Dedifferentiated amniotic fluid mesenchymal stem cell (primary cell): Measurements from ENCODE around the gene FBLN1.
"Not testable (repeated sequence)": the region's sequence is repeated elsewhere in the genome, so short reads cannot be mapped to it uniquely, and the experiment has no call there.

ENCODE experiments used
- DNase-seq: peaks from one replicate; pipeline ENCODE4 v3.0.0-alpha.2; 2016; ENCODE audit errors: extremely low spot score

The FBLN1 gene

GRCh38 chr22:45548991-45549761 lies 46.5 kb downstream of the FBLN1 start:
- DNase-seq: no peak

GRCh38 chr22:45549762-45550378 lies 47.2 kb downstream of the FBLN1 start:
- DNase-seq: no peak

DNA sequence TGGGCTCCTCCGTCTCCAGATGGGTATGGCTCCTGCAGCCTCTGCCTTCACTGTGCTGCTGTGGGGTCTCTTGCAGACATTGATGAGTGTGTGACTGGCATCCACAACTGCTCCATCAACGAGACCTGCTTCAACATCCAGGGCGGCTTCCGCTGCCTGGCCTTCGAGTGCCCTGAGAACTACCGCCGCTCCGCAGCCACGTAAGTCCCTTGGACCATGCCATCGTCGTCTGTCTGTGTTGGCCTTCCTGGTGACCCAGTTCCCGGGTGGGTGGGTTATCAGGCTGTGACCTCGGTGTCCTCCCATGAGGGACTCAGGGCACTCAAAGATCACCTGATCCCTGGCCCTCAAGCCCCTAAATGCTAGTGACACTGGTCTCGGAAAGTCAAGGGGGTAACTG lies 47.7 kb downstream of the FBLN1 start:
- no peak for DNase-seq

DNA sequence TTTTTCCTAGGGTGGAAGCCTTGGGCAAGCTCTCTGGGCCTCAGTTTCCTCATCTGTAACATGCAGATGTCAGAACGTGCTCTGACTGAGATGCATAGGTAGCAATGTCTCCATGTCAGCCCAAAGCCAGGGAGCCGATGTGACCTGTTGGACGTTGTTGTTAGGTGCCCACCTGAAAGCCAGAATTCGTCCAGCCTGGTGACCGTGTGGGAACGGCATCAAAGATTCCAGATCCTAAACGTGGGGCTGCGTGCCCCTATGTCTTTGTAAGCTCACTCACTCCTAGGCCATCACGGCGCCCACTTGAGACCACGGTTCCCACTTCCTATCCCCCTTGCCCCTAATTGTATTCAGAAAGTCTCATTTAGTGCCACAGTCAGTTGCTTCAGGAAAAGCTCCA lies 48.2 kb downstream of the FBLN1 start:
- DNase-seq: no peak

- no peak for DNase-seq
Observed at GRCh38 chr22:45551310-45552016, 48.8 kb downstream of the FBLN1 start.

GRCh38 chr22:45552017-45552411 lies 49.3 kb downstream of the FBLN1 start:
- DNase-seq: no peak

GRCh38 chr22:45552580-45553350 lies 50.1 kb downstream of the FBLN1 start:
- peak; percentile 78 for DNase-seq

- peak; percentile 84 for DNase-seq
Observed at GRCh38 chr22:45553351-45554039, 50.8 kb downstream of the FBLN1 start.

DNA sequence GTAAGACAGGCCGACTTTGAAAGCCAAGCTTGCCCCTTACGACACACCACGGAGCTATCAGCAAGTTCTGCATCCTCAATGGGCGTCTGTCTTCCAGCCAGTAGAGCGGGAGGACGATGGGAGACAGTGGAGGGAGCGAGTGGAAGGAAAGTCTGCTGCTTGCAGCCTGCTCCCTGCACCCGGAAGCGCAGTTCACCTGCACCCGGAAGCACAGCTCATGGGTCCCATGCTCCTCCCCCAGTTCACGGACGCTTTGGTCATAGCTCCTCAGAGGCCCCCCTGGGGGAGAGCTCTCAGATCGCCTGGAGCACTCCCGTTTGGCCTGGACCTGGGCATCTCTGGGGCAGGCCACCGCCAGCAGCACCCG lies 51.3 kb downstream of the FBLN1 start:
- no peak for DNase-seq

DNA sequence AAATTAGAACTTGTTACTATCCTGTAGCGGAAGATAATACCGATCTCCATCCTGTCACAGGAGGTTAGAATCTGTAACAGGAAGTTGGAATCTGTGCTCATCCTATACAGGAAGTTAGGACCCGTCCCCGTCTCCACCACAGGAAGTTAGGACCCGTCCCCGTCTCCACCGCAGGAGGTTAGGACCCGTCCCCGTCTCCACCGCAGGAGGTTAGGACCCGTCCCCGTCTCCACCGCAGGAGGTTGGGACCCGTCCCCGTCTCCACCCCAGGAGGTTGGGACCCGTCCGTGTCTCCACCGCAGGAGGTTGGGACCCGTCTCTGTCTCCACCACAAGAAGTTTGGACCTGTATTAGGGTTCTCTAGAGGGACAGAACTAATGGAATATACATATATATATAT lies 52.2 kb downstream of the FBLN1 start:
- DNase-seq: no peak

DNA sequence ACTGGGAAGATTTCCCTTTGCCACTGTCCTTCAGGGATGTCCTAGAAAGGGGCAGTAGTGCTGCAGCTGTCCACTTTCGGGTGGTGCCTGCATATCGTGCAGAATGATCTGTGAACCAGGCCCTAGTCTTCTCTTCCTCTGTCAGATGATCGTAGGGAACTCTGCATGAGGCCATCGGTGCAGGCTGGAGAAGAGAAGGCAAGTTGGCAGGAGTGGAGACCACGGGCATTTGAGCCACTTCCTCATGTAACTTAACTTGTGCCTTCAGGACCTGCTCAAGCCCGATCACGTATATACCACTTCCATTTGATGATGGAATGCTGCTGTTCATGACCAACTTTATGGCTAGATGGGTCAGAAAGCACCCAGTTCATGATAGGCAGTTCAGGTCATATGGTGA lies 55.2 kb downstream of the FBLN1 start:
- DNase-seq: not testable (repeated sequence)

- not testable (repeated sequence) for DNase-seq
Observed at GRCh38 chr22:45560092-45560491, 57.4 kb downstream of the FBLN1 start.

DNA sequence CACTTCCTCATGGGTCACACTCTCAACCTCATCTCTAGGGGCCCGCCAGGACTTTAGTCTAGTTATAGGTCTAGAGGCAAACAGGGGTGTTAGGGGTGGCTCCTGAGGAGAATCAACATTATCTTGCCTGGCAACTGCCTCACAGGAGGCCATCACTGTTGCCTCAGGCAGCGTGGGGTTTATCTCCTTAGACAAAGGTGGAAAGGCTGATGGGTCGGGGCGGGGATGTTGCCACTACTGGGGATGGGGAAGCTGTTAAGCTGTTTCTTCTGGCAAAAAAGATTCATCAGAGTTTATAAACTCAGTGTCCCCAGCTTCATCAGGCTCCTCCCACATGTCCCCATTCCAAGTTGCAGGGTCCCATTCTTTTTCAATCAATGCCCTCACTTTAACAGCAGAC lies 58.1 kb downstream of the FBLN1 start:
- not testable (repeated sequence) for DNase-seq

DNA sequence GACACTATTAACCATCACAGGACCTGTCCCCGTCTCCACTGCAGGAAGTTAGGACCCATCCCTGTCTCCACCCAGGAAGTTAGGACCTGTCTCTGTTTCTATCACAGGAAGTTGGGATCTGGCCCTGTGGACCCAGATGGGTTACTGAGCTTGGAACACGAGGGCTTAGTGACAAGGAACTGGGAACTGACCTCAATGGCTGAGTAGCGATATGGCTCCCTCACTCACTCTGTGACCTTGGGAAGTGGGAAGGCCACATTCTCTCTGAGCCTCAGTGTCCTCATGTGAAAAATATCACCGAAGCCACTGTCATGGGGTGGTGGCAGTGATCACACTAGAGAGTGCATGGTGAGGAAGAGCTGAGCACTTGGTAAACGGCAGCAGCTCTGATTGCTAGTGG lies 59.4 kb downstream of the FBLN1 start:
- no peak for DNase-seq

GRCh38 chr22:45562537-45563361 lies 60.1 kb downstream of the FBLN1 start:
- DNase-seq: no peak

- DNase-seq: no peak
Observed at GRCh38 chr22:45563362-45564040, 60.8 kb downstream of the FBLN1 start.

GRCh38 chr22:45564349-45565030 lies 61.8 kb downstream of the FBLN1 start:
- no peak for DNase-seq

- no peak for DNase-seq
Observed at GRCh38 chr22:45565171-45565570, 62.5 kb downstream of the FBLN1 start.

DNA sequence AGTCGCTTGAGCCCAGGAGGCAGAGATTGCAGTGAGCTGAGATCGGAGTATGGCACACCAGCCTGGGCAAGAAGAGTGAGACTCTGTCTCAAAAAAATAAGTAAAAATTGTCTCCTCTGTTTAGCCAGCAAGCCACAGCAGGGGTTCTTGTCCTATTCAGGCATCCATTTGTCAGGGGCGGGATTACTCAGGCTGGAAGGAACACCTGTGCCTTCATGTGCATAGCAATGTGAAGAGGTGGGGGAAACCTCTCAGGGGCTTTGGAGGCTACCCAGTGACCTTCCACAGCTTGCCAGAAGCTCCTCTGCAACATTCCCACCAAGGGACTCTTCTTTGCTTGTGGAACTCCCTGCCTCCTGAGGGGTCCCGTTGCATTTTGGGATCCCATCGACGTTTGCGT lies 63.3 kb downstream of the FBLN1 start:
- no peak for DNase-seq

DNA sequence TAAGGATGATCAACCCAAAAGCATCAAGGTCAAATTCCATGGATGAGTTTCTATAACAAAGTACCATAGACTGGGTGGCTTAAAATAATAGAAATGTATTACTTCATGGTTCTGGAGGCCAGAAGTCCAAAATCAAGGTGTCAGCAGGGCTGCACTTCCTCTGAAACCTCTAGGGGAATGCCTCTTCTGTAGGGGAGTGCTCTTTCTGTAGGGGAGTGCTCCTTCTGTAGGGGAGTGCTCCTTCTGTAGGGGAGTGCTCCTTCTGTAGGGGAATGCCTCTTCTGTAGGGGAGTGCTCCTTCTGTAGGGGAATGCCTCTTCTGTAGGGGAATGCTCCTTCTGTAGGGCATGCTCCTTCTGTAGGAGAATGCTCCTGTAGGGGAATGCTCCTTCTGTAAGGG lies 65.5 kb downstream of the FBLN1 start:
- no peak for DNase-seq
